ENCODE measurements around the gene GPALPP1. TPM values are rescaled to one million over a fixed set of nuclear protein-coding genes. Genes with fewer than 3 reads are reported as not detected.
"Not testable (repeated sequence)": the region's sequence is repeated elsewhere in the genome, so short reads cannot be mapped to it uniquely, and the experiment has no call there.

GPALPP1 gene
- total RNA-seq, 1 donor from 2014 or later = 27.4 TPM

DNA sequence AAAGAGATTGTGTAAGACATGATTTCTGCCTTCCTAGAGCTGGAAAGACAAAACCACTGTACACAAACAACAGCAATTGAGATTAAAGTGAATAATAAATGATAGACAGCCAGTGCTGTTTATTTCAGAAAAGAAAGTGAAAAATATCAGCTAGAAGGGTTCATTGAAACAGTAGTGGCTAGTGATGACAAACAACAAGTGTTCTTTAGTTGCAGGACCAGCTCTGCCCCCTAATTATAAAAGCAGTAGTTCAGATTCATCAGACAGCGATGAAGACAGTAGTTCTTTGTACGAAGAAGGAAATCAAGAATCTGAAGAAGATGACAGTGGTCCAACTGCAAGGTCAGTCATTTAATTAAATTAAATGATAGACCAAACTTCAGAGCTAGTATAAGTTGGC is 14.8 kb downstream of the GPALPP1 start:
- DNase-seq (ENCODE audit: extremely low read depth, low read depth, low spot score) = no peak

DNA sequence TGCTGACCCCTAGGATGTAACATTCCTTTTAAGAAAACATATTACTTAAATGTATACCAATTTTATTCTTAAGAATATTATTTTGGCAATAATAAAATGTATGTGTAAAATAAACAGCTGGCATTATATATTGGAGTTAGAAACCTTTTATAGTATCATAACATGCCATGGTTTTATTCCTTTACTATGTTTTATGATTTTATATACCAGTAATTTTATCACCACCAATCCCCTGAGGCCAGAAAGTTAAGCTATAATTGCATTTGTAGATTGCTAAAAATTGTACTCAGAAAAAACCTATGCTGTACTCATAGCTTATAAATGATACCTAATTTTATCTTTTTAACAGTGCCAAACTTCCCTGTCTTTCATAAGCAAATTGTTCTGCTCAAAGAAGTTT is 17.9 kb downstream of the GPALPP1 start:
- no peak for DNase-seq (ENCODE audit: extremely low read depth, low read depth, low spot score)

DNA sequence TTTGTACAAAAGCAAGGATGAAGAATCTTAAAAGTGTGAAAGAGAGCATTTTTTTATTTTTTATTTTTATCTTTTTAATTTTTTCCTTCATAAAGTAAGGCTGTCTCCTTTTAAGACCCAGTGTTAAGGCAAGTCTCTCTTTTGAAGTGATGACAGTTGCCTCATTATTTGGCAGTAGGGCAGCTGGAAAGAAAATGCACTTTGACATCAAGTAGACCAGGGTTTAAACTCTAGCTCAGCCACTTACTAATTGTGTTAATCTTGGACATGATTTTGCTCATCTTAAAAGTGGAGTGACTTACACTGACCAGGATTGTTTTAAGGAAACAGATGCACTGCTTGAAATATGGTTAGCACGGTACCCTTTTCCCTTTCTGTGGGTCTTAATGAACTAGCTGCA is 18.5 kb downstream of the GPALPP1 start:
- no peak for DNase-seq (ENCODE audit: extremely low read depth, low read depth, low spot score)

DNA sequence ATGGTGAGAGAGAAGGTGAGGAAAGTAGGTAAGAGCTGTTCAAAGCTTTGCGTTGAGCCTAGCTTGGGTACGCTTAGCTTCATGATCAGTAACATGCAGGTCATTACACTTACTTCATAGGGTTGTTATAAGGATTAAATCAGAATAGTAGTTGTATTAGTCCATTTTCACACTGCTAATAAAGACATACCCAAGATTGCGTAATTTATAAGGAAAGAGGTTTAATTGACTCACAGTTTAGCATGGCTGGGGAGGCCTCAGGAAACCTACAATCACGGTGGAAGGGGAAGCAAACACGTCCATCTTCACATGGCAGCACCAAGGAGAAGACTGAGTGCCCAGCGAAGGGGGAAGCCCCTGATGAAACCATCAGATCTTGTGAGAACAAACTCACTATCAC is 21.9 kb downstream of the GPALPP1 start:
- DNase-seq (ENCODE audit: extremely low read depth, low read depth, low spot score) = no peak

DNA sequence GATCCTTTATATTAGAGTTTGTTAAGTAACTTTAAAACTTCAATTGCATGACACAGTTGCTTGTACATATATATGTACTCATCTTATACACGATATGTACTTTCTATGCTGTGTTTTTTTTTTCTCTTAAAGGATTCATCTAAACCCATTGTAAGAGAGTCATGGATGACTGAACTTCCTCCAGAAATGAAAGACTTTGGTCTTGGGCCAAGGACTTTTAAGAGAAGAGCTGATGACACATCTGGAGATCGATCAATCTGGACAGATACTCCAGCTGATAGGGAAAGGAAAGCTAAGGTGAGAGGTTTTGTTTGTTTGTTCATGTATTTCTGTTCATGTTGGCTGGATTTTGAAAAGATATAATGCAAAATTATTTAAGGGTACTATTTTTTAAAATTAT is 26.0 kb downstream of the GPALPP1 start:
- peak; percentile 16 for DNase-seq (ENCODE audit: extremely low read depth, low read depth, low spot score)

DNA sequence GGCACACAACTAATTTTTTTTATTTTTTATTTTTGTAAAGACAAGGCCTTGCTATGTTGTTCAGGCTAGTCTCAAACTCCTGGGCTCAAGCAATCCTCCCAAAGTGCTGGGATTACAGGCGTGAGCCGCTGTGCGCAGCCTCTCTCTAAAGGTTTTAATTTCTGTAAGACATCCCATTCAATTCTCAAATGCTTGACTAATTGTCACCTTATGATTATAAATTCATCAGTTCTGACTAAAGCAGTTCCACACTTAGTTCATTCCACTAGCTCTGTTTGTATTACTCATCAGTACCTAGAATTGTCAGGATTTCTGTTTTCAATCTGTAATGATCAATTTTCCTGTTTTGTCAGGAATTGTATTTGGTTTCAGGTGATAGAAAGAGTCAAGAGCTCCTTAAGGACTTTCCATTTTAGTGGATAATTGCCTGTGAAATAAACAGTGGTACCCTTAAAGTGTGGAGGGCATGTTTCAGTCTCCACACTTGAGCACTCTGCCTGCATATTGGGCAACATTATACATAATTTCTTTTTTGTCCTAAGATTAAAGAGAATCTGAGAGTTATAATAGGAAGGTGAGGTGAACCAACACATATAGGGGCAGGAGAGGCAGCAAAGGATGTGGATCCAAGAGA is 27.6 kb downstream of the GPALPP1 start:
- DNase-seq (ENCODE audit: extremely low read depth, low read depth, low spot score) = no peak

DNA sequence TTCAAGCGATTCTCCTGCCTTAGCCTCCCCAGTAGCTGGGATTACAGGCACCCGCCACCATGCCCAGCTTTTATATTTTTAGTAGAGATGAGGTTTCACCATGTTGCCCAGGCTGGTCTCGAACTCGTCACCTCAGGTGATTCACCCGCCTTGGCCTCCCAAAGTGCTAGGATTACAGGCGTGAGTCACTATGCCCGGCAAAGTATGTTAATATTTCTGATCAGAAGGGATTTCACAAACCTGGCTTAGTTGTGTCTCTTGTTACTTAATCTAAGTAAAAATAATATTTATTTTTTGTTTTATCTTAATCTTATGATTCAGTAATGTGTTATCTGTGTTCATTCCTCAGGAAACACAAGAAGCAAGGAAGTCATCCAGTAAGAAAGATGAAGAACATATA is 30.6 kb downstream of the GPALPP1 start:
- DNase-seq (ENCODE audit: extremely low read depth, low read depth, low spot score) = not testable (repeated sequence)

DNA sequence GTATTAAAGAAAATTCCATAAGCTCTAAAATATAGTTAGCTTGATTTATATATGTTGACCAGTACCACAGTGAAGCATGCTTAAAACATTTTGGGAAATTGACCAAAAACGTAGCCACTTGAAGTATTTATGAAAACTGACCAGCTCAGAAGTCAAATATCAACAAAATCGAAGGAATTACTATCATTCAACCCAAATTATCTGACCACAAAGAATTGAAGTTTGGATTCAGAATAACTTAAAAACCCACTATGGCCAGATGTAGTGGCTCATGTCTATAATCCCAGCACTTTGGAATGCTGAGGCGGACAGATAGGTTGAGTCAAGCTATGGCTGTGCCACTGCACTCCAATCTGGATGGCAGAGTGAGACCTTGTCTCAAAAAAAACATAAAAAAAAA is 31.9 kb downstream of the GPALPP1 start:
- no peak for DNase-seq (ENCODE audit: extremely low read depth, low read depth, low spot score)

DNA sequence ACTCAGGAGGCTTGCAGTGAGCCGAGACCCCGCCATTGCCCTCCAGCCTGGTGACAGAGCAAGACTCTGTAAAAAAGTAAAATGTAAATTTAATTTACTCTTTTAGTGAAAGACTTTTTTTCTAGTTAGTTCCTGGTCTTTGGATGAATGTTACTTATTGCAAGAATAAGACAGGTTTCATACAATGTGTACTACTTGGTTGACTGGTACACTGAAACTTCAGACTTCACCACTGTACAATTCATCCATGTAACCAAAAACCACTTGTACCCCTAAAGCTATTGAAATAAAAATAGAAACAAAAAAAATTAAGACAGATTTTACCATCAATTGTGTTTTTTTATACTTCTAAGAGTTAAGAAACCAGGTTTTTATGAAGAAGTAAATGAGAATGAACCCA is 35.5 kb downstream of the GPALPP1 start:
- DNase-seq (ENCODE audit: extremely low read depth, low read depth, low spot score) = no peak

DNA sequence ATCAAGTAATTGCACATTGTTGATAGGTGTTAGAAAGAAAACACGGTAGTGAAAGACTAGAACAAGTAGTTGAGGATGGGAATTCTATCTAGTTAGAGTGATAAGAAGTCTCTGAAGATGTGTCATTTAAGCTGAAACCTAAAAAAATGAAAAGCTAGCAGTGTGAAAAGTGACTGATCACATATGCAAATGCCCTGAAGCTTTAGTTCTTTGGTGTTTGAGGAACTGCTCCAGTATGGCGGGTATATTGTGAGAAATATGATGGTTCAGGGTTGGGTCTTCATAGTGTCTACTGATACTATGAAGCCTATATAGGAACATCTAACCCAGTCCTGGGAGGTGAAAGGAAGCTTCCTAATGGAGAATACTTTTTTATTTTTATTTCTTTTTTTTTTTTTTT is 45.0 kb downstream of the GPALPP1 start:
- no peak for DNase-seq (ENCODE audit: extremely low read depth, low read depth, low spot score)

DNA sequence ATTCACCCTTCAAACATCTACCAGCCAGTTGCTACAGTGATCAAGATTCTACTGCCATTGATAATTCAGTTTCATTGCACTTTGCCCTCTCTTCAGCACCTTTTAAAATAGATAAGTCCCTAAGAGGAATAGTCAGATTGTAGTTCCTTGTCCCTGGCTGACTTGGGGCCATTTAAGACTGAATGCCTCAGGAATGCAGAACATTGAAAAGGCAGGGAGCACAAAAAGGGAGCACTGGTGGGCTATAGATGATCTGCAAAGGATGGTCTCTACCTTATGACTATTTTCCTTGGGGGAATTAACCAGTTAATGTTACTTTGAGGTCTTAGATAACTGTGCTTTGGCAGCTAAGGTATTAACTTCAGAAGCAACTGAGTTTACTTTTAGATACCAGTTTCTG is 46.9 kb downstream of the GPALPP1 start:
- DNase-seq (ENCODE audit: extremely low read depth, low read depth, low spot score) = no peak

DNA sequence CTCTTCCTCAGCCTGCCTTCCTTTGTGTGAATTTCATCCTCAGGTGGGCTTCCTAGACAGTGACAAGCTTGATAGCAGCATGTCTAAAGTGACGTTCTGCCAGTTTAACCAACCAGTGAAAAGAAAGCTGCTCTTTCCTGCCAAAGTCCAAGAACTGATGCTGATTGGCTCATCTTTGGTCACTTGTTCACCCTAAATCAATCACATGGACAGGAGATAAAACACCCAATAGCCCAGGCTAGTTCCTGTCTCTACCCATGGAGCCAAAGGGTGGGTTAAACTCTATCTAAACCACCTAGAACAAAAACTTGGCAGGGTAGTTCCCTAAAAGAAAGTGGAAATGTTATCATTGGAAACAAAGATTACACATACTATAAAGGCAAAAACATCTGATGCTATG is 50.8 kb downstream of the GPALPP1 start:
- DNase-seq (ENCODE audit: extremely low read depth, low read depth, low spot score) = no peak

DNA sequence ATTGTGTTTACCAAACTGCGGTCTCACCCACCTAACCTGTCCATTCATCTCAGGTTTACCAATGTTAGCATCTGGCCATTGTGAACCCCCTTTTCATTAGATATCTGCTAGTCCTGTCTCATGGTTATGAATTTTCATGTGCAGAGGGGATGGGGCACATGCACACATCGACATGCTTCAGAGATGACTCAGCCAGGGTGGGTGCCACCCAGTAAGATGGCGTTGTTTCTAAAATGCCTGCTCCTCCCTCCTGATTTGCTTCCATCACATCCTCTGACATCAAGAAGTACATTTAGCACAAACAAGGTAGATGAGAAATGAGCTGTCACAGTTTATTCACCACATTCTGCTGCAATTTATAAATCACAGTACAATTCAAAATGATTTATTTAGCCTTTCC is 51.3 kb downstream of the GPALPP1 start:
- DNase-seq (ENCODE audit: extremely low read depth, low read depth, low spot score) = no peak

DNA sequence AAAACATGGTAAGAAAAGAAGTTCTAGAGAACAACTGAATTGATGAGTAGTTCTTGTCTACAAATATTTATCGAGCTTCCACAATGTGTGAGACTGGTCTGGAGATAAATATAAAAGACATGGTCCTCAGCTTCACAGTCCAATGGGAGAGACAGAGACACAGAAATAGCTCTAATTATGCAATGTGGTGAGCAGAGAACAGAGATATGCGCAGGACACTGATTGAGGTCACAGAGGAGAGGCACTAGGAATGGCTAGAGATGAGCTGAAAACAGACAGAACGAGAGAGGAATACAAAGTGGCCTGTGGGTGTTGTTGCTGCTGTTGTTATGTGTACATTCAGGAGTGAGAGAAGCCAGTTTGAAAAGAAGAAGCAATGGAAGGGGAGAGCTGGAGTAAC is 53.2 kb downstream of the GPALPP1 start:
- no peak for DNase-seq (ENCODE audit: extremely low read depth, low read depth, low spot score)

DNA sequence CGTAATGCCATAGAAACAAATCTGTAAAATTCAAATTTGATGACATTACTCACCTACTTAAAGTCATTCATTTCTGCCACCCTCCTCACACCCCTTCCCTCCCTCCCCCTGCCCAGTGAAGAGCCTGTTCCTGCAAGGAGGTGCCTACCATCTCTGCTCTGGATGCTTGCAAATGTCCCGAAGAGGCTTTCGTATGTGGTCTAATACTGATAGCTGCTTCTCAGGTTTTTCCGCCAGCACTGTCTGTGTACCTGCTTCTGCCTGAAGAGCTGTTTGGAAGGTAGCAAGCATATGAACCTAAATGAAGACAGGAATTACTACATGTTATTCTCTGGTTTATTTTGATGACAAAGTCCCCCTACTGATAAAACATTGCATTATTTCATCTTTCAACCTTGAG is 57.1 kb downstream of the GPALPP1 start:
- no peak for DNase-seq (ENCODE audit: extremely low read depth, low read depth, low spot score)

DNA sequence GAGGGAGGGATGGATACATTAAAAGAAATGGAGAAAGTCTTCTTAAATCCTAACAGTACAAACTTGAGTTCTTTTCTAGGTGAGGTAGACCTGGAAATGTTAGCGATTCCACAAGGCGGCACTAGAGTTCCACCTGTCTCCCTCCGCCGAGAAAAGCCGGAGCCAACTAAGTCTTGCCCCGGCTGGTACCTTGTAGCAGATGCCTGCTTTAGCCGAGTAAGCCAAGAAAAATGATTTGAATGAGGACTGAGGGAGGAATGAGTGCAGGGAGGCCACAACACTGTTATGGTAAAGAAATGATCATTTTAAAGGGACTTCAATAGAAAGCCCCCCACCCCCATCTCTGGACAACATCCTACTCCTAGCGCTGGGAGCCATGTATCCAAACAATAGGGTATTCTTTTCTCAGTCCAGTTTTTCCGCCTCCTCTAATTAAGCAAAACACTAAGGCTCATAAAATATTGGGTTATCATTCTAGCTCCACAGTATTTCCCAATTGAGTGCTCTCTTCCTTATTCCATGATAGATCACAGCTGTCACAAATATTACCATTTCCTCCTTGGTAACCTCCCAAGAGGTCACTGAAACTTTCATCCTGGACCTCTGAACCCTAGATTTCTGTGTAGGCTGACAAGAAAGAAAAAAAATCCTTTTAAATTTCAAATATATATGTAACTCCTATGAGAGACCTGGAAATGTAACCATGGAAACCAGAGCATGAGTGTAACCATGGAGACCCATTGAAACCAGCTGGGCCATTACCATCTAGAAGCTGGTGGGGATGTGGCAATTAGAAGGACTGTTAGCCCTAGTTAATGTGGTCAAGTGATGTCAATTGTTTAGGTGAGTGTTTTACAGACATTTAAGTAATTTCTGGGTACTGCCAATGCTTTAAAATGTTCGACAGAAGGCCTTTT is 58.3 kb downstream of the GPALPP1 start:
- peak; percentile 71 for DNase-seq (ENCODE audit: extremely low read depth, low read depth, low spot score)

DNA sequence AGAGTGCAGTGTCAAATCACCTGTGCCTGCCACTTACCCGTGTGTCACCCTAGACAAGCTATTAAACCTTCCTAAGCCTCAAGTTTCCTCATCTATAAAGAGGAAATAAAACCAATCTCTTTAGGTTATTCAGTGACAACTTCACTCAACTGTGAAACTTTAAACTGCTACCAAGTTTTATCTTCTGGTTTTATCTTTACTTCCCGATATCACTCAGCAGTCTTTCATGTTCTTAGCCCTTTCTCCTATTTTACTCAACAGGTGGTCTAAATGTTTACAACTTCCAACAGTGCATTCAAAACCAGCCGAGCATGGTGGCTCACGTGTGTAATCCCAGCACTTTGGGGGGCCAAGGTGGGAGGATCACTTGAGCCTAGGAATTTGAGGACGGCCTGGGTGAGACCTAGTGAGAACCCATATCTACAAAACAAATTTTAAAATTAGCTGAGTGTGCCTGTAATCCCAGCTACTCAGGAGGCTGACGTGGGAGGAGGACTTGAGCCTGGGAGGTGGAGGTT is 59.6 kb downstream of the GPALPP1 start:
- no peak for DNase-seq (ENCODE audit: extremely low read depth, low read depth, low spot score)

DNA sequence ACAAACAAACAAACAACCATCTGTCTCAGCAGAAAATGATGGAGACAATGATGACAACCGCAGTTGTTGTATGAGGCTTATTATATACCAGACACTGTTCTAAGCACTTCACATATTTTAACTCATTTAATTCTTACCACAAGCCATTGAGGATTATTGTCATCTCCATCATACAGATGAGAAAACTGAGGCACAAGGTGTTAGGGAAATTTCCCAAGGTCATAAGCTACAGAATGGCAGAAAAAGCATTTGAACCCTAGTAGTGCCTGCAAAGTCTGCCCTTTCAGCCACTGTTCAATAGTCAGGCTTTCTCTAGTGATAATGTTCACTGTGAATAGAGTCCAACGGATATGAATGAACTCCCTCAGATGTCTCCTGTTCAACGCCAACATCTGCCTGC is 60.1 kb downstream of the GPALPP1 start:
- DNase-seq (ENCODE audit: extremely low read depth, low read depth, low spot score) = no peak

DNA sequence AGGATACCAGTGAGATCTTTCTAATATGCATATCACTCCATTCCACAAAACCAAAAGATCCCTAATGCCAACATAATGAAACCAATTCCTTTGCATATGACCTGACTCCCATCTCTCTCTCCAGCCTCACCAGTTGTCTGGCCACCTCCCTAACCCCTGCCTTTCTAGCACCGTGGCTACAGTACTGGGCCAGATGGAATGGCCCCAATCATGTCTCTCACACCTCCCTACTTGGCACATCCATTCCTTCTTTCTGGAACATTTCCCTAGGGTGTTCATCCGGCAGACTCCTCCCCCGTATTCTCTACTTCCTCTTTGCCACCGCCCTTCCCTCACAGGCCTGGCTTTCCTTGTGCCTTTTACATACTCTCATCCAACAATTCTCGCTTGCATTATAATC is 62.0 kb downstream of the GPALPP1 start:
- DNase-seq (ENCODE audit: extremely low read depth, low read depth, low spot score) = no peak

DNA sequence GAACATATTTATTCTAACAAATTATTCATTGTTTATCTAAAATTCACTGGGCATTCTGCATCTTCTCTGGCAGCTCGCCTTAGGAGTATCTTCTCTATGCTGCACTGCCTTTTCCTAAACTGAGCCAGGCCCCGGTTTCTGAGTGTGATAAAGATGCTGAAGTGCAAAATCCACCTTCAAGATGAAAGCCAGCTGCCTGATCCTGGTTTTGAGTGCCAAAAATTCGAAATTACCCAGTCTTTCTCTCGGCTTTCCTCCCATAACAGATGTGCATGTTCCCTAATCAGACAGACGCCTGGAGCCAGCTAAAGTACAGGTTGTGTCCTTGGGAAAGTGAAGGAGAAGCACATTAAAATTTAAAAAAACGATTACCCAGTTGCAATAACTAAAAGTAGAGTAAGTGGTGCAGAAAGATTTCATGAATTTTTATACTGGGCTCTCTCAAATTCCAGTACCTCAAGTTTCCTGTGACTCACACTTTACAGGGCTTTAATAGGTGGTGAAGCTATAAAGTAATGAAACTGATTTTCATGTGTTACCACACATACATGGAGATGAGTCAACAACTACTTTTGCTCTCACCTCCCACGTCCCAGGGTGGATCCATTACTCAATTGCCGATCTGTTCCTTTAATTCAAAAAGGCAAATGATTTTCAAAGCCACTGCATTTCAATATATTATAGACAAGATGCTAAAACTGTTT is 66.0 kb downstream of the GPALPP1 start:
- DNase-seq (ENCODE audit: extremely low read depth, low read depth, low spot score) = no peak

DNA sequence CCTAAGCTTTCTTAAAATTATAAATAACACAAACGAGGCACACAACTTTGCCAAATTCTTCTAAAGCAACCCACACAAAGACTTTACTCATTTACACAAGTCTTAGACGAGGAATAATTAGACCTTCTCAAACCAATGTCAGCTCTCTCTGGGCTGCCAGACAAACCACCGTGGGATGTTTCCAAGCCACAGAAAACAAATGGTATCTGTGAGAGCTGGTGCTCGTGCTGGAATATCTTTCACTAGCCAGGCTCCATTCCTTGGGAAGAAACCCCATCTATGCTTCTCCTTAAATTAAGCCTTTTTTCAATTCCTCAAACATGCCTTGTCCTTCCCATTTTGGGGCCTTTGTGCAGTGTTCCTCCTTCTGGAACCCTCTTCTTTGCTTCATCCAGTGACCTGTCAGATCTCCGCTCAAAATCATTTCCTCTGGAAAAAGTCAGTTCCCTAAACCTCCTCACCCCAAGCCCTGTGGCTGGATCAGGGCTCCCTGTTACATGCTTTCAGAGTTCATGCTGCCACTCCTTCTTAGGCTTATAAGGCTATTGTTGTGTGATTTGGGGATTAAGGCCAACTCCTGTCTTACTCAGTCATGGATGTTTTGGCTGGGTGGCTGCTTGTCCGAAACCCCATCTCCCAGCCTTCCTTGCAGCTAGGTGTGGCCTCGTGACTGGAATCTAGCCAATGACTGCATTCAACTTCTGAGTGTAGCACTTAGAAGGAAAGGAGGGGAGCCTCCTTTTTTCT is 66.7 kb downstream of the GPALPP1 start:
- DNase-seq (ENCODE audit: extremely low read depth, low read depth, low spot score) = no peak
